ENCODE data around the gene CHST1.

DNA sequence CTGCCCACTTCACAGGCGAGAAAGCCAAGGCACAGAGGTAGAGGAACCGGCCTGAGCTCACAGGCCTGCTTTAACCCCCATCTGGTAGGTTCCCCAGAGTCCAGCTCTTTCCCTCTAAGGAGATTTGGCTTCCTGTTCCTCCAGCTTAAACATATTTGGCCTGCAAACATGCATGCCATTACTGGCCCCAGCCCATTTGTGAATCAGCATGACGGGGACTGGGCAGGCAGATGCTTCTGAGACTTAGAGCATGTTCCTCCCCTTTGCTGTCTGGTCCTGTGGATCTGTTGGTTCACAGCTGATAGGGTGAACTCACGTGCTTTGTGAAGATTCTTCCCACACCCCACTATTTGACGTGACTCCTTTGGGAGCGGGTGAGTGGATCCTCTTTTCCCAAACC, 12.6 kb downstream of the CHST1 start:
- TF ChIP-seq, protein P1, sequence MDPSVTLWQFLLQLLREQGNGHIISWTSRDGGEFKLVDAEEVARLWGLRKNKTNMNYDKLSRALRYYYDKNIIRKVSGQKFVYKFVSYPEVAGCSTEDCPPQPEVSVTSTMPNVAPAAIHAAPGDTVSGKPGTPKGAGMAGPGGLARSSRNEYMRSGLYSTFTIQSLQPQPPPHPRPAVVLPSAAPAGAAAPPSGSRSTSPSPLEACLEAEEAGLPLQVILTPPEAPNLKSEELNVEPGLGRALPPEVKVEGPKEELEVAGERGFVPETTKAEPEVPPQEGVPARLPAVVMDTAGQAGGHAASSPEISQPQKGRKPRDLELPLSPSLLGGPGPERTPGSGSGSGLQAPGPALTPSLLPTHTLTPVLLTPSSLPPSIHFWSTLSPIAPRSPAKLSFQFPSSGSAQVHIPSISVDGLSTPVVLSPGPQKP (IDR thresholded peaks at IDR 0.05; ENCODE audit: low read depth, low read length), result no peak
- TF ChIP-seq MXI1 (IDR thresholded peaks at IDR 0.05; ENCODE audit: low read depth, low read length) (no peak), FOXM1 (IDR thresholded peaks at IDR 0.05; ENCODE audit: low read depth, low read length) (no peak), ZNF274 (IDR thresholded peaks at IDR 0.05; ENCODE audit: insufficient read depth, insufficient read length) (no peak), CEBPB (IDR thresholded peaks at IDR 0.05; ENCODE audit: borderline replicate concordance in 1 of 2, low read depth in 2 of 2, low read length in 2 of 2) (no peak), EZH2 (IDR thresholded peaks at IDR 0.05; ENCODE audit: borderline replicate concordance, control insufficient read depth, low read depth, low read length) (no peak), POLR2AphosphoS5 (IDR thresholded peaks at IDR 0.05; ENCODE audit: low read length) (no peak)
